ENCODE data around the gene SF3B2. TPM values are rescaled to one million over a fixed set of nuclear protein-coding genes. Genes with fewer than 3 reads are reported as not detected.
"Not testable (repeated sequence)": the region's sequence is repeated elsewhere in the genome, so short reads cannot be mapped to it uniquely, and the experiment has no call there.

Gene SF3B2
- total and polyA plus RNA-seq, 9 of the 15 experiments (the other 6 are each of a cell fraction or from before 2014, with no cell fraction given), result 58.3 to 248 (median 157) TPM

DNA sequence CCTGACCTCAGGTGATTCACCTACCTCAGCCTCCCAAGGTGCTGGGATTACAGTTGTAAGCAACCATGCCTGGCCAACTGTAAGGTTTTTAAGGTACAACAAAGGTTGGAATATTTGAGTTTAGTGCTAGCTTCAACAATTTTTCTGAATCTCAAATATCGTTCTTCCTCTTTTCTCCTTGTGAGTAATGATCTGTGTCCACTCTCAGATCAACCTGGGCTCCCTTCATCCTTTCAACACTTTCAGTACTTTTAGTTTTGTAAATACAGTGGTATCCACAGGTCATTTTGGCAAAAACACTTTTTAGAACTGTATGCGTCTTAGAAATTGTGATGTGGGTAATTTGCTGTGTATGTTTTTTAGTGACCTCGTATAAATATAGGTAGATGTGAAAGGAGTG, 25.8 kb downstream of the SF3B2 start (continued):
- TF ChIP-seq PHB (CRISPR knock-in tag; IDR thresholded peaks at IDR 0.05), result no peak
- no peak for TF ChIP-seq ZHX1 (conservative IDR thresholded peaks at IDR 0.05; ENCODE audit: low read length)

- POLR2A ChIA-PET, result interaction anchor here (0.9 to 4.8 kb wide), 3 partner anchors 8 to 37 kb away, joined by 4 to 44 read pairs (median 5); partner anchors contain the start of gene PACS1
- H3K27me3 ChIP-seq (ENCODE audit: control insufficient read depth in 2 of 2, insufficient read depth in 2 of 2, low read length in 2 of 2); FAIRE-seq; H2AFZ ChIP-seq (ENCODE audit: low read depth, low read length); H3K9me3 ChIP-seq (replicated peaks; ENCODE audit: control insufficient read depth, insufficient read depth, low read depth, low read length); H3K9me1 ChIP-seq (ENCODE audit: control insufficient read depth, insufficient read depth, low read length); intact Hi-C loops (cut with micrococcal nuclease); H3K27ac ChIP-seq (ENCODE audit: extremely low read depth, low read depth, low read length); H3K4me3 ChIP-seq; CTCF ChIA-PET (ENCODE audit: low intra/inter-chr PET ratio); in situ Hi-C loops (cut with MboI); H4K20me1 ChIP-seq (replicated peaks; ENCODE audit: control insufficient read depth, insufficient read depth, low read length); H3K9ac ChIP-seq (ENCODE audit: insufficient read depth in 1 of 2, low read depth in 2 of 2, low read length in 2 of 2); BruUV-seq (replicated peaks); H3K4me2 ChIP-seq (ENCODE audit: insufficient read depth, low read length): not testable (repeated sequence)
- ATAC-seq (0 out of 3 replicates have a peak, but pooled peaks have one; percentile 26), DNase-seq (ENCODE audit: extremely low read depth in 1 of 4, low spot score in 3 of 4) (peak in 1 of 4 experiments; percentile 36)
- peaks cover 12 to 40% of the 10 kb centered on the region in 2 experiments for H3K4me1 ChIP-seq (replicated peaks in 1 of 2; ENCODE audit: control insufficient read depth in 2 of 2, insufficient read depth in 2 of 2, low read length in 2 of 2)
- peaks cover 48% of the 10 kb centered on the region for H3K79me2 ChIP-seq (ENCODE audit: control insufficient read depth, insufficient read depth, low read length)
- H3K36me3 ChIP-seq (ENCODE audit: control insufficient read depth, insufficient read depth, low read length), result peaks cover 10% of the 10 kb centered on the region; the same call in 1 of the 3 replicates
- WGBS (ENCODE audit: insufficient coverage, low coverage, missing lambda C conversion rate), result 37% methylated on average over 7 of the region's 7 CpGs
- 0 out of 2 replicates have a peak, but pooled peaks have one; percentile 12 for TF ChIP-seq CREM (IDR thresholded peaks at IDR 0.05; ENCODE audit: low read depth)
- TF ChIP-seq ZNF316 (IDR thresholded peaks at IDR 0.05), result peak; percentile 56
- TF ChIP-seq, protein P1, sequence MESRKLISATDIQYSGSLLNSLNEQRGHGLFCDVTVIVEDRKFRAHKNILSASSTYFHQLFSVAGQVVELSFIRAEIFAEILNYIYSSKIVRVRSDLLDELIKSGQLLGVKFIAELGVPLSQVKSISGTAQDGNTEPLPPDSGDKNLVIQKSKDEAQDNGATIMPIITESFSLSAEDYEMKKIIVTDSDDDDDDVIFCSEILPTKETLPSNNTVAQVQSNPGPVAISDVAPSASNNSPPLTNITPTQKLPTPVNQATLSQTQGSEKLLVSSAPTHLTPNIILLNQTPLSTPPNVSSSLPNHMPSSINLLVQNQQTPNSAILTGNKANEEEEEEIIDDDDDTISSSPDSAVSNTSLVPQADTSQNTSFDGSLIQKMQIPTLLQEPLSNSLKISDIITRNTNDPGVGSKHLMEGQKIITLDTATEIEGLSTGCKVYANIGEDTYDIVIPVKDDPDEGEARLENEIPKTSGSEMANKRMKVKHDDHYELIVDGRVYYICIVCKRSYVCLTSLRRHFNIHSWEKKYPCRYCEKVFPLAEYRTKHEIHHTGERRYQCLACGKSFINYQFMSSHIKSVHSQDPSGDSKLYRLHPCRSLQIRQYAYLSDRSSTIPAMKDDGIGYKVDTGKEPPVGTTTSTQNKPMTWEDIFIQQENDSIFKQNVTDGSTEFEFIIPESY (CRISPR knock-in tag; IDR thresholded peaks at IDR 0.05), result peak; percentile 59; the same call in 1 of the 2 replicates
- TF ChIP-seq ZNF121 (CRISPR knock-in tag; conservative IDR thresholded peaks at IDR 0.05), result peak; percentile 47
These were observed 26.8 kb downstream of the SF3B2 start for GRCh38 chr11:66078949-66079348.

Measured in K562 (cell line).